Fibroblast of pulmonary artery (primary cell): Measurements from ENCODE around the gene CAMK1D.
"Not testable (repeated sequence)": the region's sequence is repeated elsewhere in the genome, so short reads cannot be mapped to it uniquely, and the experiment has no call there.

Experiments
- DNase-seq: peaks from one replicate; pipeline ENCODE4 v3.0.0-alpha.2; 2010; ENCODE audit warnings: low read depth
- H3K4me3 ChIP-seq: replicated peaks from 2 replicates; pipeline ENCODE4 v1.5.1; 2011; ENCODE audit warnings: low read depth, mild to moderate bottlenecking, control low read depth, low read length, moderate library complexity
- TF ChIP-seq, protein P1 (sequence below): IDR thresholded peaks from 2 replicates; pipeline ENCODE4 v1.5.1; 2011; ENCODE audit warnings: mild to moderate bottlenecking, control low read depth, low read length, inconsistent platforms; ENCODE audit errors: missing control alignments

The CAMK1D gene

DNA sequence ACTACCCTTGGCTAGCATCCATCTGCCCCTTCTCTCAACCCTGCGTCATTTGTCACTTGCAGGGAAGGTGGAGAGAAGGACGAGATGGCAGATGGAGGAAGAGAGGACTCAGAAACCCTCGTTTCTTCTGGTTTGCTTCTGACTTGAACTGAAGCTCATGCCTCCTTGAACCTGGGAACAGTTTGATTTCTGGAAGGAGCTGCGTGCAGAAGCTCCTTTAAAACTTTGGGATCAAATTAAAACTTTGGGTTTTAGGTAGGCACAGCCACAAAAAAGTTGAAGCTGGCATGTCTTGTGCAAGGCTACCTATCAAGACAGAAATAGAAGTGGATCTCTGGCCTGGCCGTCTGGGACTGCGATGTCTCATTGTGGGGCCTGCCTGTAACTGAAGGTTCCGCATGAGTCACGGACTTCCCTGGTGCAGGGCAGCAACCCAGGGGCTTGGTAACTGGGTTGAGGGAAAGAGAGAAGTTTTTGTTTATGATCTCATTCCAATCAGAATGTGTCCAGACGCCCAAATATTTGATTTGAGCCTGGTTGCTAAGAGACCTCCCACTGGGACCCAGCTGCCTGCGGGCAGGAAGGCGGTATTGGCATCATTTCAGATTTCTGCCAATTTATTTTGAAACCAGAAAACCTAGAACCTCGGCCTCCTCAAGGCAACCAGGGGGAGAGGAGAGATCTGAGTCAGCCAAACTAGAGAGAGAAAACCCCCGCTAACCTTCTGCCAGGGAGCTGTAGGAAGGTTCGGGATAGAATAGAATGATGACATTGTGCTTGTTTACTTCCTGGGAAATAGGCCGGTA lies 15.8 kb upstream of the CAMK1D start:
- DNase-seq = peak; percentile 91
- TF ChIP-seq, protein P1, sequence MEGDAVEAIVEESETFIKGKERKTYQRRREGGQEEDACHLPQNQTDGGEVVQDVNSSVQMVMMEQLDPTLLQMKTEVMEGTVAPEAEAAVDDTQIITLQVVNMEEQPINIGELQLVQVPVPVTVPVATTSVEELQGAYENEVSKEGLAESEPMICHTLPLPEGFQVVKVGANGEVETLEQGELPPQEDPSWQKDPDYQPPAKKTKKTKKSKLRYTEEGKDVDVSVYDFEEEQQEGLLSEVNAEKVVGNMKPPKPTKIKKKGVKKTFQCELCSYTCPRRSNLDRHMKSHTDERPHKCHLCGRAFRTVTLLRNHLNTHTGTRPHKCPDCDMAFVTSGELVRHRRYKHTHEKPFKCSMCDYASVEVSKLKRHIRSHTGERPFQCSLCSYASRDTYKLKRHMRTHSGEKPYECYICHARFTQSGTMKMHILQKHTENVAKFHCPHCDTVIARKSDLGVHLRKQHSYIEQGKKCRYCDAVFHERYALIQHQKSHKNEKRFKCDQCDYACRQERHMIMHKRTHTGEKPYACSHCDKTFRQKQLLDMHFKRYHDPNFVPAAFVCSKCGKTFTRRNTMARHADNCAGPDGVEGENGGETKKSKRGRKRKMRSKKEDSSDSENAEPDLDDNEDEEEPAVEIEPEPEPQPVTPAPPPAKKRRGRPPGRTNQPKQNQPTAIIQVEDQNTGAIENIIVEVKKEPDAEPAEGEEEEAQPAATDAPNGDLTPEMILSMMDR = no peak
- H3K4me3 ChIP-seq = no peak overlapping the region

DNA sequence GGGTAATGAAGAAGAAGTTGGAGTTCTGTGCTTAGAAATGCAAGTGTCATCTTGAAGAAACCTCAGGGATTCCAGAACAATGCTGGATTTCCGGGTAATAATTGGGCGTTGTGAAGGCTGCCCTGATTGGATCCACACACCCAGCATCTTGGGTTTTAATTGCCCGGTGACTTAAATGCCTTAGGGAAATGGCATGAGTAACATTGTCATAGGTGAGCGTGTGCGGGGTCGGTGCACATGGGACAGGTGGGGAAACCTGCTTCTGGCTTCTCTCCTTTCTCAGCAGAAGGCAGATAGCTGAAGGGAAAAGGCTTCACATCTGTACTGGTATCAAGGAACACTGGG lies 15.2 kb upstream of the CAMK1D start:
- DNase-seq = no peak
- no peak overlapping the region for H3K4me3 ChIP-seq

DNA sequence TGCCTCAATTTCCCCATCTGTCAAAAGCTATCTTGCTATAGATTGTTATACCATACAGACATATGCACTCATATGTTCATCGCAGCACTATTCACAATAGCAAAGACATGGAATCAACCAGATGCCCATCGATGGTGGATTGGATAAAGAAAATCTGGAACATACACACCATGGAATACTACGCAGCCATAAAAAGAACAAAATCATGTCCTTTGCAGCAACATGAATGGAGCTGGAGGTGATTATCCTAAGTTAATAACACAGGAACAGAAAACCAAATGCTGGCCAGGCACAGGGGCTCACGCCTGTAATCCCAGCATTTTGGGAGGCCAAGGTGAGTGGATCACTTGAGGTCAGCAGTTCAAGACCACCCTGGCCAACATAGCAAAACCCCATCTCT lies 14.2 kb upstream of the CAMK1D start:
- not testable (repeated sequence) for H3K4me3 ChIP-seq, DNase-seq

More for the DNA sequence above, 15.2 kb upstream of the CAMK1D start:
- TF ChIP-seq, protein P1 = no peak

DNA sequence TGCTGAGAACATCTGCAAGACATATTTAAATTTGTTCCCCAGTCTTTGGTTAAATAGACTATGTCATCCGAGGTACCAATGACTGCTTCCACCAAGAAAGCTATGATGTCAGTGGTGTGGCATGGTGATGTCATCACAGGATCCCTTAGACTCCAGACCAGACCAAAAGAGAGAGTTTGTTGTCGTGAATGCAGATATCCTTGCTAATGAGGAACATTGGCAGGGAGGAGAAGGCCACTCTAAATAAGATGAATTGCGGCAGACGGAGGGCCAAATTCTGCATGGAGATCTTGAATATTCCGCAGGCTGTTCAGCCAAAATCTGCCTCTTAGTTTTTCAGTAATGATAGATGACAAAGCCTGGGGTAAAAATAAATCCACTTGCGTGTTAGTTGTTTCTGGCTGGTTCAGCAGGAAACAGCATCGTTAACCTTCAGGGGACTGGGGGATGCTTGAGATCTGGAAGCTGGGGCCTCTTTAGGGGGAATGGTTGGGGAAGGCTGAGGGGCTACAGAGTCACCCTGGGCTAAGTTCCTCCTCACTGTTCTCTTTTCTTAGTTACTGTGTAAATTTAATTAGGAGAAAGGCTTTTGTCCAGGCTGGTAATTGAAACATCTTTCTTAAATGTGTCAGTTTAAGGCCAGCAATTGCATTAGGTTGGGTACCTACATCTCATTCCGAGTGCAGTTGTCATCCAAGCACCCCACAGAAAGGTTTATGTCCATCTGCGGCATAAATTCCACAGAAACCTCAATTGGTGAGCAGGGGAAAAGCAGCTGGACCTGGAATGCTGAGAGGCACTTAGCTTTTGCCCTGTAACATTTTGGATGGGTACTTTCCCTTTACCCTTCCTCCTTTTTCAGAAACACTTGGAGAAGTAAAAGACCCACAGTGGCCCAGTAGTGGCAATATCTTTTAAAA lies 11.6 kb upstream of the CAMK1D start:
- H3K4me3 ChIP-seq = no peak overlapping the region
- TF ChIP-seq, protein P1 = no peak
- peak; percentile 10 for DNase-seq

DNA sequence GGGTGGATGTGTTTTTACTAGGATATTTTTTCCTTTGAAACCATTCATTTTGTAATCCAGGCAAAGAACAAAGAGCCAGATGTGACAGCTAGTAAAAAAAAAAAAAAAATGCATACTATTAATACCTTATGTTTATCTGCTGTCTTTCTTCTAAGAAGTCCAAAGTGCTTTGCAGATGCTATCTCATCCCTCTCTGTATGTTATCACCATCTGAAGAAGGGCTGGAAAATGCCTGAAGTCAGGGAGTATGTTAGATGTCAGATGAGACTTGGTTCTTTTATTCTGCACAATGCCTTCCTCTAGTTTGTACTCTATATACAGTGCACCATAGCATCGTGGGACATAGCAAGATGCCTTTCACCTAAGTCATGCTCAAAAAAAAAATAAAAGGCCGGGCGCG lies 10.4 kb upstream of the CAMK1D start:
- DNase-seq = no peak
- no peak overlapping the region for H3K4me3 ChIP-seq
- TF ChIP-seq, protein P1 = no peak

DNA sequence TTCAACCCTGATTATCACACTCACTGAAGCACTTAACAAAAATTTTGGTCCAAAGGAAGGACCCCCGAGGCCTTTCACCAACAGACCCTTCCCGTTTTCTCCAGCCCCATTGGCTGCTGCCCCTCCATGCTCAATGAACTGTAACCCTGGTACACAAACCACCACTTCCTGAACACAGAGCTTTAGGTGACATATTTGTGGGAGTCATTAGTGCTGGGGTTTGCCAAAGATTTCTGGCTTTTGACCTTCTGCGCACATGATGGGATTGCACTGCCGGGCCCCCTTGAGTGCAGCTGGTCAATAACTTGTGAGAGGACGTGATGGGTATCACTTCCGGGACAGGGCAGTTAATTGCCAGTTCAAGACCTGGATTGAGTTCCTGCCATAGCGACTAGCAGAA lies 9.0 kb upstream of the CAMK1D start:
- DNase-seq = no peak
- H3K4me3 ChIP-seq = no peak overlapping the region
- TF ChIP-seq, protein P1 = no peak

DNA sequence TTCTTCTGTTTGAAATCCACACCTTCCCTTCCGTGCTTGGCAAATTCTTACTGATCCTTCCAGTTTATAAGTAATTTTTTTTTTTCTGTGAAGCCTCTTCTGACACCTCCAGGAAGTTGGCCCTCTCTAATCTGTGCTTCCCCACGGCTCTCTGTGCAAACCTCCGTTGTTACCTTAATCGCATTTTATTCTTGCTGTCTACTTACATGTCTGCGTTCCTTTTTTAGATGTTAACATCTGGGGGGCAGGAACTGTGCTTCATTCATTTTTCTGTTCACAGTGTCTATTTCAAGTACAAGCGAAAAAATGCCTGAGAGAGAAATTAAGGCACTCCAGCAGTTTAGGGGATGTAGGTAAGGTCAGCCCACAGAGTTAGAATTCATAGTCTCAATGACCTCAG lies 8.4 kb upstream of the CAMK1D start:
- DNase-seq = no peak
- TF ChIP-seq, protein P1 = no peak
- H3K4me3 ChIP-seq = no peak overlapping the region
